Breast epithelium (tissue), 4 donors: ENCODE results near the gene TMEM242. TPM values are rescaled to one million over a fixed set of nuclear protein-coding genes. Genes with fewer than 3 reads are reported as not detected.

ENCODE experiments used
- DNase-seq, 2 donors: peaks; one replicate each; pipeline ENCODE4 v3.0.0-alpha.2; 2019; ENCODE audit warnings: low spot score in 2 of 2
- H3K27ac ChIP-seq, 2 donors: fragments of 200-600 bp; sonication (generic) in 1 of 2; one replicate each; pipeline ENCODE4 v1.5.1; 2016 to 2019; ENCODE audit warnings: mild to moderate bottlenecking in 1 of 2
- H3K27me3 ChIP-seq, 2 donors: fragments of 200-600 bp; sonication (generic) in 1 of 2; one replicate each; pipeline versions ENCODE4 v1.5.1 to v1.6.0; 2017 to 2019; ENCODE audit warnings: control low read depth in 1 of 2, mild to moderate bottlenecking in 1 of 2
- H3K36me3 ChIP-seq: fragments of 200-600 bp; one replicate; pipeline ENCODE4 v1.5.1; 2019
- H3K4me1 ChIP-seq, 2 donors: fragments of 200-600 bp; sonication (generic); one replicate each; pipeline ENCODE4 v1.5.1; 2016 to 2019; ENCODE audit warnings: control low read depth in 1 of 2
- H3K4me3 ChIP-seq, 3 donors: fragments of 200-600 bp; sonication (generic); 1 replicate in 2 of 3; 2 replicates in 1 of 3; pipeline ENCODE4 v1.5.1; 2016 to 2019; ENCODE audit warnings: mild to moderate bottlenecking in 3 of 3, moderate library complexity in 2 of 3
- H3K9me3 ChIP-seq, 2 donors: fragments of 200-600 bp; sonication (generic) in 1 of 2; one replicate each; pipeline ENCODE4 v1.5.1; 2016 to 2019; ENCODE audit warnings: control low read depth in 1 of 2
- POLR2A ChIP-seq: fragments of 450-650 bp; IDR thresholded peaks from one replicate; pipeline ENCODE4 v1.6.1; 2016; ENCODE audit warnings: antibody characterized with exemption, mild to moderate bottlenecking, moderate library complexity
- POLR2AphosphoS5 ChIP-seq, 3 donors: sonication (generic); formaldehyde crosslinking; IDR thresholded peaks; one replicate each; pipeline ENCODE4 v1.6.1; 2017; ENCODE audit warnings: antibody characterized with exemption in 3 of 3
- intact Hi-C: fragments of 100-400 bp; cut with DNase I; formaldehyde crosslinking; loops from one replicate; pipeline ENCODE4 v1.15.1; 2023; ENCODE audit warnings: low total_unique reads
- total RNA-seq, 3 donors: library from RNA; depleted of rRNA; stranded (reverse); fragments of >200 nt; gene quantifications; one replicate each; pipeline ENCODE4 v1.1.0, GENCODE V29; 2016
- TF ChIP-seq, protein P1 (sequence below), 3 donors: fragments of 450-650 bp; IDR thresholded peaks; one replicate each; pipeline ENCODE4 v1.5.1; 2016 to 2017; ENCODE audit warnings: antibody characterized with exemption in 3 of 3, mild to moderate bottlenecking in 3 of 3, moderate library complexity in 3 of 3

Gene TMEM242
- total RNA-seq, 3 donors from 2014 or later, result 5.3 to 7.9 (median 7.3) TPM

DNA sequence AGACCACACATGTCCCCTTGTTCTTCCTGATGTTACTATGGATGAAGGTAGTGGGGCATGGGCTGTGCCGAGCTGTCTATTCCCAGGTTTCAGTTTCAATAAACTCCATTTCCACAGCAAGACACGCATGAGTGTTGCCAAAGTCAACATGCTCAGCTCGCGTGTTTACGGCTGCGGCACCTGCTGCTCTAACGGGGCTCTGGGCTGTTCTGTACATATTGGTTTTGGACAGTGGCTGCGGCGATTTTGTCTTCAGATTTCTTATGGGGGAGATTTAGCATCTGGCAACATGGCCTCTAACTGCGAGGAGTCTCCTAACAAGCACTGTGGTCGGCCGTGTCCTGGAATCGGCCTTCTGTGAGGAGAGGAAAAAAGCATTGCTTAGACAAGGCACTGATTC, 58.6 kb downstream of the TMEM242 start:
- no peak overlapping the region for H3K27ac ChIP-seq
- no peaks in the 10 kb centered on the region for H3K4me1 ChIP-seq
- intact Hi-C loops, result loop anchor here (5.0 kb wide), 1 partner anchor 1132 kb away; no protein-coding TSS in a partner anchor
- no peaks in the 10 kb centered on the region for H3K36me3 ChIP-seq
- TF ChIP-seq POLR2A (no peak), POLR2AphosphoS5 (IDR thresholded peaks at IDR 0.05) (no peak)
- TF ChIP-seq, protein P1, sequence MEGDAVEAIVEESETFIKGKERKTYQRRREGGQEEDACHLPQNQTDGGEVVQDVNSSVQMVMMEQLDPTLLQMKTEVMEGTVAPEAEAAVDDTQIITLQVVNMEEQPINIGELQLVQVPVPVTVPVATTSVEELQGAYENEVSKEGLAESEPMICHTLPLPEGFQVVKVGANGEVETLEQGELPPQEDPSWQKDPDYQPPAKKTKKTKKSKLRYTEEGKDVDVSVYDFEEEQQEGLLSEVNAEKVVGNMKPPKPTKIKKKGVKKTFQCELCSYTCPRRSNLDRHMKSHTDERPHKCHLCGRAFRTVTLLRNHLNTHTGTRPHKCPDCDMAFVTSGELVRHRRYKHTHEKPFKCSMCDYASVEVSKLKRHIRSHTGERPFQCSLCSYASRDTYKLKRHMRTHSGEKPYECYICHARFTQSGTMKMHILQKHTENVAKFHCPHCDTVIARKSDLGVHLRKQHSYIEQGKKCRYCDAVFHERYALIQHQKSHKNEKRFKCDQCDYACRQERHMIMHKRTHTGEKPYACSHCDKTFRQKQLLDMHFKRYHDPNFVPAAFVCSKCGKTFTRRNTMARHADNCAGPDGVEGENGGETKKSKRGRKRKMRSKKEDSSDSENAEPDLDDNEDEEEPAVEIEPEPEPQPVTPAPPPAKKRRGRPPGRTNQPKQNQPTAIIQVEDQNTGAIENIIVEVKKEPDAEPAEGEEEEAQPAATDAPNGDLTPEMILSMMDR (IDR thresholded peaks at IDR 0.05), result no peak
- no peaks in the 10 kb centered on the region for H3K27me3 ChIP-seq
- H3K9me3 ChIP-seq, result no peaks in the 10 kb centered on the region
- no peak overlapping the region for H3K4me3 ChIP-seq
- no peak for DNase-seq

- TF ChIP-seq POLR2AphosphoS5 (IDR thresholded peaks at IDR 0.05) (no peak), POLR2A (no peak)
- TF ChIP-seq, protein P1 (IDR thresholded peaks at IDR 0.05), result no peak
- no peak overlapping the region for H3K4me3 ChIP-seq
- DNase-seq, result no peak
- H3K4me1 ChIP-seq, result no peaks in the 10 kb centered on the region
- no peaks in the 10 kb centered on the region for H3K9me3 ChIP-seq
- no peaks in the 10 kb centered on the region for H3K27me3 ChIP-seq
- intact Hi-C loops, result no loop called here
- no peaks in the 10 kb centered on the region for H3K36me3 ChIP-seq
- no peak overlapping the region for H3K27ac ChIP-seq
Observed at GRCh38 chr6:157263881-157264397, 59.4 kb downstream of the TMEM242 start.

DNA sequence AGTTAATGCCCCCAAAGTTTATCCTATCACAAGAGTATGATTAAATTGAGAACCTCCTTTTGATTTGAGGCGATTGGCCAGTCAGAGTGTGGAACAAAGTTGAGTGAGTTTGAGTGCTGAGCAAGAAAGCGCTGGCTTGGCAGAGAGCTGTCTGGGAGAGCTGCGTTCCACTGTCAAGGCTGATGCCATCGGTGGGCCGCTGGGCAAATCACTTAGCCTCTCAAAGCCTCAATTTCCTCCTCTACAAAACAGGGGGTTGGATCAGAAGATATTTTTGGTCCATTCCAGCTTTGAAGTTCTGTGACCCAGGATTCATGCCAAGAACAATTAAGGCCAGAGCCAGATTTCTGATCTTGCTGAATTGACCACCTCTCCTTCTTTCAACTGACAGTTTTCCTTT, 60.2 kb downstream of the TMEM242 start:
- Histone ChIP-seq H3K36me3 (no peaks in the 10 kb centered on the region), H3K4me3 (peak overlapping the region in 2 of 3 donors; percentile 16 to 45), H3K27ac (peak overlapping the region; percentile 8 to 9), H3K9me3 (no peaks in the 10 kb centered on the region), H3K4me1 (no peaks in the 10 kb centered on the region), H3K27me3 (no peaks in the 10 kb centered on the region)
- intact Hi-C loops, result no loop called here
- DNase-seq, result no peak
- TF ChIP-seq POLR2A, result no peak
- TF ChIP-seq, protein P1 (IDR thresholded peaks at IDR 0.05), result no peak
- no peak for TF ChIP-seq POLR2AphosphoS5 (IDR thresholded peaks at IDR 0.05)

DNA sequence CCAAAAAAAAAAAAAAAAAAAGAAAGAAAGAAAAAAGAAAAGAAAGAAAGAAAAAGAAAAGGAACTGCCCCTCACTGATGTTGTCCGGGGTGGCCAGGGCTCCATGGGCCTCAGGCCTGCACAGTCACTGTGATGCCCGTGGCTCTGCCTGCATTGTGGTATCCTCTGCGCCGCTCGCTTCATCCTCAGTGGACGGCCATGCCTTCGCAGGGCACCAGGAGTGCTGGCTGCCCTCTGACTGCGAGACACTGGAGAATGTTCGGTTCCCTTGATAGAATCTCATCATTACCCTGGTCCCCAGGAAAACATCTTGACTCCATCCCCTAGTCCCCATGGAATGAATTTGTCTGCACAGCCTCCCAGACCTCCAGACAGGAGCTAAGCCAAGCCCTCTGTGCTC, 61.7 kb downstream of the TMEM242 start:
- Histone ChIP-seq H3K9me3 (no peaks in the 10 kb centered on the region), H3K4me1 (no peaks in the 10 kb centered on the region), H3K27me3 (no peaks in the 10 kb centered on the region), H3K27ac (no peak overlapping the region), H3K36me3 (no peaks in the 10 kb centered on the region), H3K4me3 (no peak overlapping the region)
- no peak for DNase-seq
- TF ChIP-seq, protein P1 (IDR thresholded peaks at IDR 0.05), result no peak
- no peak for TF ChIP-seq POLR2AphosphoS5 (IDR thresholded peaks at IDR 0.05)
- no peak for TF ChIP-seq POLR2A
- intact Hi-C loops, result no loop called here

GRCh38 chr6:157260735-157261410, 62.4 kb downstream of the TMEM242 start:
- peak in 1 of 2 donors; percentile 83 for DNase-seq
- no peaks in the 10 kb centered on the region for H3K9me3 ChIP-seq
- no peak overlapping the region for H3K4me3 ChIP-seq
- TF ChIP-seq, protein P1 (IDR thresholded peaks at IDR 0.05), result no peak
- TF ChIP-seq POLR2A, result no peak
- no peak for TF ChIP-seq POLR2AphosphoS5 (IDR thresholded peaks at IDR 0.05)
- intact Hi-C loops, result no loop called here
- no peaks in the 10 kb centered on the region for H3K4me1 ChIP-seq
- no peaks in the 10 kb centered on the region for H3K36me3 ChIP-seq
- H3K27ac ChIP-seq, result no peak overlapping the region
- H3K27me3 ChIP-seq, result no peaks in the 10 kb centered on the region
